HepG2 (cell line): ENCODE results near the gene OR2F1. TPM values are rescaled to one million over a fixed set of nuclear protein-coding genes. Genes with fewer than 3 reads are reported as not detected.

Experiments
- GTF2F1 ChIP-seq: fragments of 150-350 bp; IDR thresholded peaks from 2 replicates; pipeline ENCODE4 v1.6.1; 2014; ENCODE audit warnings: low read length
- HMGXB3 ChIP-seq: sonication (generic); formaldehyde crosslinking; IDR thresholded peaks from 2 replicates; pipeline ENCODE4 v1.4.0; 2020; ENCODE audit warnings: missing genetic modification reagents, borderline replicate concordance
- JARID2 ChIP-seq: sonication (generic); formaldehyde crosslinking; IDR thresholded peaks from 2 replicates; pipeline ENCODE4 v1.8.1; 2023; ENCODE audit warnings: missing genetic modification reagents, inconsistent platforms; ENCODE audit not compliant: insufficient replicate concordance
- JUND ChIP-seq: sonication (generic); formaldehyde crosslinking; IDR thresholded peaks from 2 replicates; pipeline ENCODE4 v1.8.0; 2022; ENCODE audit warnings: mild to moderate bottlenecking, missing genetic modification reagents
- MIER2 ChIP-seq: IDR thresholded peaks from 2 replicates; pipeline ENCODE4 v1.6.1; 2016; ENCODE audit warnings: missing biosample characterization, missing genetic modification reagents
- NCOR1 ChIP-seq: fragments of 200-600 bp; sonication (generic); IDR thresholded peaks from 2 replicates; pipeline ENCODE4 v1.7.0; 2017; ENCODE audit warnings: antibody characterized with exemption, low read length, borderline replicate concordance
- SIX4 ChIP-seq: sonication (generic); formaldehyde crosslinking; IDR thresholded peaks from 2 replicates; pipeline ENCODE4 v1.4.0; 2020; ENCODE audit warnings: missing genetic modification reagents
- SMAD3 ChIP-seq: sonication (generic); formaldehyde crosslinking; IDR thresholded peaks from 2 replicates; pipeline ENCODE4 v1.4.0; 2020; ENCODE audit warnings: missing genetic modification reagents
- SNRNP70 ChIP-seq: fragments of 200-400 bp; formaldehyde crosslinking; IDR thresholded peaks from 2 replicates; pipeline ENCODE4 v1.6.1; 2017; ENCODE audit warnings: mild to moderate bottlenecking, low read depth, low read length, moderate library complexity
- TAF15 ChIP-seq: fragments of 200-400 bp; formaldehyde crosslinking; IDR thresholded peaks from one replicate; pipeline ENCODE4 v1.6.1; 2018; ENCODE audit warnings: mild to moderate bottlenecking, low read depth, low read length; ENCODE audit not compliant: poor library complexity, severe bottlenecking
- TFE3 ChIP-seq: IDR thresholded peaks from 2 replicates; pipeline ENCODE4 v1.6.1; 2016
- THAP11 ChIP-seq: IDR thresholded peaks from 2 replicates; pipeline ENCODE4 v1.6.1; 2016; ENCODE audit warnings: missing biosample characterization, missing genetic modification reagents
- THRA ChIP-seq: sonication (generic); formaldehyde crosslinking; IDR thresholded peaks from 2 replicates; pipeline ENCODE4 v1.4.0; 2020; ENCODE audit warnings: missing genetic modification reagents, borderline replicate concordance
- YEATS2 ChIP-seq: sonication (generic); formaldehyde crosslinking; IDR thresholded peaks from 2 replicates; pipeline ENCODE4 v1.4.0; 2020; ENCODE audit warnings: missing genetic modification reagents, borderline replicate concordance
- ZFP36 ChIP-seq: fragments of 150-350 bp; IDR thresholded peaks from 2 replicates; pipeline ENCODE4 v1.6.1; 2018; ENCODE audit warnings: borderline replicate concordance, low read length, low read depth; ENCODE audit not compliant: partially characterized antibody
- ZKSCAN5 ChIP-seq: sonication (generic); formaldehyde crosslinking; IDR thresholded peaks from 2 replicates; pipeline ENCODE4 v1.5.1; 2020; ENCODE audit warnings: mild to moderate bottlenecking, missing genetic modification reagents
- ZNF326 ChIP-seq: sonication (generic); formaldehyde crosslinking; IDR thresholded peaks from 2 replicates; pipeline ENCODE4 v1.4.0; 2020; ENCODE audit warnings: missing genetic modification reagents, borderline replicate concordance
- ZNF597 ChIP-seq: sonication (generic); formaldehyde crosslinking; IDR thresholded peaks from 2 replicates; pipeline ENCODE4 v1.5.0; 2020; ENCODE audit warnings: missing genetic modification reagents
- ZNF678 ChIP-seq: sonication (generic); formaldehyde crosslinking; IDR thresholded peaks from 2 replicates; pipeline ENCODE4 v1.4.0; 2020; ENCODE audit warnings: mild to moderate bottlenecking, missing genetic modification reagents
- ZNF766 ChIP-seq: sonication (generic); formaldehyde crosslinking; IDR thresholded peaks from 2 replicates; pipeline ENCODE4 v1.5.0; 2020; ENCODE audit warnings: missing genetic modification reagents, borderline replicate concordance
- polyA plus RNA-seq, 8 experiments: library from polyadenylated mRNA; depleted of rRNA in 3 of 8; stranded (reverse) in 7 of 8; unstranded in 1 of 8; fragments of >200 nt; fragmentation: Illumina TruSeq in 4 of 8; extraction: Trizol in 4 of 8; gene quantifications; 2 replicates each; pipeline versions ENCODE4 v1.2.1 to v1.2.3, GENCODE V29; 2011 to 2016; ENCODE audit warnings: low read depth in 4 of 8, missing spikeins in 1 of 8, mixed read lengths in 1 of 8; ENCODE audit not compliant: insufficient read depth in 1 of 8
- total RNA-seq, 5 experiments: library from RNA; depleted of rRNA; stranded (reverse); fragments of >200 nt; fragmentation: Illumina TruSeq; extraction: Trizol; gene quantifications; 2 replicates each; pipeline ENCODE4 v1.2.3, GENCODE V29; 2016; ENCODE audit warnings: low read depth in 1 of 5
- TF ChIP-seq, protein P1 (sequence below): sonication (generic); formaldehyde crosslinking; conservative IDR thresholded peaks from 2 replicates; pipeline ENCODE4 v1.8.0; 2022; ENCODE audit warnings: mild to moderate bottlenecking, moderate library complexity, missing genetic modification reagents

The OR2F1 gene
- total and polyA plus RNA-seq, 2 of the 13 experiments (the other 11 are each of a cell fraction or from before 2014, with no cell fraction given): 0.36 to 1.5 TPM

DNA sequence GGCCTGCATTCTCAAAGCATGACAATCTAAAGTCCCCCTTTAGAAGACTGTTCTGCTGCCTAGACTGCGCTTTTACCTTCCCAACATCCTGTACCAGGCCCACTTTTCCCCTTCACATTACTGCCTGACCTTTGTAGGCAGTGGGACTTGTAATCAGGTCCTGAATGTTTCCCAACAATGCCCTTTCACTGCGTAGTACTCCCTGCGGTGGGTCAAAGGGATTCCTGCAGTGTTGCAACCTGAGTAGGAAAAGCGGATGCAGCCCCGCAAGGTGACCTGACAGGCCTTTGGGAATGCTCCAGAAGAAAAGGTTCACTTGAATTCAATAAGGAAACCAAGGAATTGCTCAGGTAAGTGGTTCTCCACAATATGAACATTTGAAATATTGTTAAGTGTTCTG is 47.7 kb upstream of the OR2F1 start (continued):
- TF ChIP-seq HMGXB3 (CRISPR knock-in tag) (no peak), NCOR1 (peak; percentile 93; the same call in 1 of the 2 replicates), GTF2F1 (no peak), TAF15 (no peak), ZNF597 (no peak), THRA (CRISPR knock-in tag) (peak; percentile 89; the same call in 1 of the 2 replicates), THAP11 (CRISPR knock-in tag) (peak; percentile 78), TFE3 (CRISPR knock-in tag) (peak; percentile 58; the same call in 1 of the 2 replicates), MIER2 (CRISPR knock-in tag) (peak; percentile 84), ZFP36 (no peak), ZKSCAN5 (CRISPR knock-in tag) (0 out of 2 replicates have a peak, but pooled peaks have one; percentile 26), SMAD3 (CRISPR knock-in tag) (peak; percentile 88), ZNF766 (CRISPR knock-in tag) (no peak), ZNF678 (CRISPR knock-in tag) (no peak), JUND (CRISPR knock-in tag) (no peak), YEATS2 (CRISPR knock-in tag) (no peak; the same call in 1 of the 2 replicates), SNRNP70 (no peak), ZNF326 (no peak), JARID2 (CRISPR knock-in tag) (no peak), SIX4 (CRISPR knock-in tag) (peak; percentile 88)
- TF ChIP-seq, protein P1, sequence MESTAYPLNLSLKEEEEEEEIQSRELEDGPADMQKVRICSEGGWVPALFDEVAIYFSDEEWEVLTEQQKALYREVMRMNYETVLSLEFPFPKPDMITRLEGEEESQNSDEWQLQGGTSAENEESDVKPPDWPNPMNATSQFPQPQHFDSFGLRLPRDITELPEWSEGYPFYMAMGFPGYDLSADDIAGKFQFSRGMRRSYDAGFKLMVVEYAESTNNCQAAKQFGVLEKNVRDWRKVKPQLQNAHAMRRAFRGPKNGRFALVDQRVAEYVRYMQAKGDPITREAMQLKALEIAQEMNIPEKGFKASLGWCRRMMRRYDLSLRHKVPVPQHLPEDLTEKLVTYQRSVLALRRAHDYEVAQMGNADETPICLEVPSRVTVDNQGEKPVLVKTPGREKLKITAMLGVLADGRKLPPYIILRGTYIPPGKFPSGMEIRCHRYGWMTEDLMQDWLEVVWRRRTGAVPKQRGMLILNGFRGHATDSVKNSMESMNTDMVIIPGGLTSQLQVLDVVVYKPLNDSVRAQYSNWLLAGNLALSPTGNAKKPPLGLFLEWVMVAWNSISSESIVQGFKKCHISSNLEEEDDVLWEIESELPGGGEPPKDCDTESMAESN (CRISPR knock-in tag): peak; percentile 62; the same call in 1 of the 2 replicates
